HepG2 (cell line): ENCODE measurements around the gene KCNN2. TPM values are rescaled to one million over a fixed set of nuclear protein-coding genes. Genes with fewer than 3 reads are reported as not detected.

Source experiments
- ATAC-seq: fragments of 200-7000 bp; cut with Tn5 transposase; 3 replicates; pipeline ENCODE4 v1.9.1; 2020; ENCODE audit warnings: mild to moderate bottlenecking, moderate library complexity
- BruUV-seq: library from RNA; stranded (reverse); fragments of 400-500 nt; replicated peaks from 2 replicates; lab custom pipeline; 2021; lab: Mats Ljungman, UMichigan
- CTCF ChIA-PET: fragments of 300-600 bp; formaldehyde crosslinking; extraction: SDS; loops from one replicate; lab custom pipeline; 2021; ENCODE audit warnings: low total read pairs, inconsistent platforms, low intra/inter-chr PET ratio; lab: Yijun Ruan, JAX
- POLR2A ChIA-PET: fragments of 350-600 bp; sonication (Branson Sonifier 250); formaldehyde crosslinking; loops from one replicate; lab custom pipeline; 2020; ENCODE audit warnings: antibody characterized with exemption, inconsistent platforms; lab: Yijun Ruan, JAX
- DNase-seq: peaks from one replicate; pipeline ENCODE4 v3.0.0-alpha.2; 2015; ENCODE audit warnings: low spot score
- FAIRE-seq: peaks from 3 replicates; lab custom pipeline; 2011; peaks lifted over from hg19 to GRCh38; lab: Jason Lieb, UNC
- H2AFZ ChIP-seq: one replicate; pipeline ENCODE4 v1.6.1; 2011; ENCODE audit warnings: low read length, inconsistent platforms
- H3K27ac ChIP-seq: fragments of 300-600 bp; 3 replicates; pipeline ENCODE4 v1.8.0; 2011; ENCODE audit warnings: mixed run types, mild to moderate bottlenecking, mixed read lengths, low read length, inconsistent platforms; ENCODE audit not compliant: insufficient read depth; ENCODE audit errors: extremely low read length
- H3K27me3 ChIP-seq, 2 experiments: fragments of 200-600 bp in 1 of 2; 2 replicates in 1 of 2; 3 replicates in 1 of 2; pipeline versions ENCODE4 v1.6.0 to v1.8.0; 2011; ENCODE audit warnings: low read length in 2 of 2, mild to moderate bottlenecking in 2 of 2, moderate library complexity in 2 of 2, inconsistent platforms in 1 of 2; ENCODE audit not compliant: insufficient read depth in 2 of 2, control insufficient read depth in 1 of 2
- H3K36me3 ChIP-seq, 2 experiments: fragments of 200-600 bp in 1 of 2; replicated peaks in 1 of 2; 2 replicates in 1 of 2; 3 replicates in 1 of 2; pipeline versions ENCODE4 v1.5.1 to v1.8.0; 2011; ENCODE audit warnings: low read length in 2 of 2, inconsistent platforms in 1 of 2; ENCODE audit not compliant: insufficient read depth in 2 of 2, control insufficient read depth in 1 of 2
- H3K4me1 ChIP-seq: 2 replicates; pipeline ENCODE4 v1.5.1; 2012; ENCODE audit warnings: low read length, inconsistent platforms; ENCODE audit not compliant: insufficient read depth
- H3K4me2 ChIP-seq: 2 replicates; pipeline ENCODE4 v1.6.0; 2011; ENCODE audit warnings: low read depth, low read length, inconsistent platforms
- H3K4me3 ChIP-seq, 3 experiments: fragments of 200-600 bp in 1 of 3; sonication (generic), shearing (Covaris generic) in 1 of 3; replicated peaks in 1 of 3; 2 replicates each; pipeline ENCODE4 v1.5.1; 2011 to 2016; ENCODE audit warnings: low read length in 3 of 3, inconsistent platforms in 2 of 3, low read depth in 2 of 3, mild to moderate bottlenecking in 2 of 3, control low read depth in 1 of 3, mixed read lengths in 1 of 3; ENCODE audit not compliant: insufficient read depth in 1 of 3
- H3K79me2 ChIP-seq: one replicate; pipeline ENCODE4 v1.6.1; 2011; ENCODE audit warnings: low read length, inconsistent platforms; ENCODE audit not compliant: insufficient read depth
- H3K9ac ChIP-seq: 2 replicates; pipeline ENCODE4 v1.6.0; 2011; ENCODE audit warnings: mild to moderate bottlenecking, low read depth, low read length, inconsistent platforms; ENCODE audit not compliant: insufficient read depth
- H3K9me3 ChIP-seq: 2 replicates; pipeline ENCODE4 v1.5.1; 2012; ENCODE audit warnings: mild to moderate bottlenecking, low read length
- H4K20me1 ChIP-seq: 2 replicates; pipeline ENCODE4 v1.6.0; 2011; ENCODE audit warnings: inconsistent platforms, mild to moderate bottlenecking, low read length, moderate library complexity; ENCODE audit not compliant: insufficient read depth
- ARID2 ChIP-seq: sonication (generic); formaldehyde crosslinking; IDR thresholded peaks from 2 replicates; pipeline ENCODE4 v1.8.1; 2022; ENCODE audit warnings: mild to moderate bottlenecking, missing genetic modification reagents, borderline replicate concordance
- HMG20A ChIP-seq: IDR thresholded peaks from 2 replicates; pipeline ENCODE4 v1.6.1; 2016; ENCODE audit warnings: borderline replicate concordance
- MEIS1 ChIP-seq: sonication (generic); formaldehyde crosslinking; IDR thresholded peaks from 2 replicates; pipeline ENCODE4 v1.9.0; 2021; ENCODE audit warnings: mild to moderate bottlenecking, missing genetic modification reagents, moderate library complexity, borderline replicate concordance
- SALL2 ChIP-seq: sonication (generic); formaldehyde crosslinking; IDR thresholded peaks from 2 replicates; pipeline ENCODE4 v1.8.1; 2023; ENCODE audit warnings: mild to moderate bottlenecking, missing genetic modification reagents, inconsistent platforms
- ZNF567 ChIP-seq: sonication (generic); formaldehyde crosslinking; IDR thresholded peaks from 2 replicates; pipeline ENCODE4 v1.8.1; 2023; ENCODE audit warnings: mild to moderate bottlenecking, missing genetic modification reagents, borderline replicate concordance
- in situ Hi-C: cut with HindIII; loops from 2 replicates; pipeline ENCODE4 v1.10.0; 2017; ENCODE audit warnings: low pct_unique_long_range_greater_than_20kb; ENCODE audit not compliant: extremely low pct_ligation_motif_present
- intact Hi-C: fragments of 100-400 bp; cut with micrococcal nuclease; formaldehyde crosslinking; loops from one replicate; pipeline ENCODE4 v1.10.0; 2022; ENCODE audit not compliant: unreplicated experiment
- polyA plus RNA-seq, 8 experiments: library from polyadenylated mRNA; depleted of rRNA in 3 of 8; stranded (reverse) in 7 of 8; unstranded in 1 of 8; fragments of >200 nt; fragmentation: Illumina TruSeq in 4 of 8; extraction: Trizol in 4 of 8; gene quantifications; 2 replicates each; pipeline versions ENCODE4 v1.2.1 to v1.2.3, GENCODE V29; 2011 to 2016; ENCODE audit warnings: low read depth in 4 of 8, missing spikeins in 1 of 8, mixed read lengths in 1 of 8; ENCODE audit not compliant: insufficient read depth in 1 of 8
- total RNA-seq, 5 experiments: library from RNA; depleted of rRNA; stranded (reverse); fragments of >200 nt; fragmentation: Illumina TruSeq; extraction: Trizol; gene quantifications; 2 replicates each; pipeline ENCODE4 v1.2.3, GENCODE V29; 2016; ENCODE audit warnings: low read depth in 1 of 5
- TF ChIP-seq, protein P1 (sequence below): sonication (generic); formaldehyde crosslinking; IDR thresholded peaks from 2 replicates; pipeline ENCODE4 v1.4.0; 2020; ENCODE audit warnings: mild to moderate bottlenecking, missing genetic modification reagents, borderline replicate concordance
- TF ChIP-seq, protein P2 (sequence below): IDR thresholded peaks from 2 replicates; pipeline ENCODE4 v1.6.1; 2018; ENCODE audit warnings: missing genetic modification reagents, mild to moderate bottlenecking, missing compliant biosample characterization
- TF ChIP-seq, protein P3 (sequence below): sonication (generic); formaldehyde crosslinking; IDR thresholded peaks from 2 replicates; pipeline ENCODE4 v1.4.0; 2020; ENCODE audit warnings: missing genetic modification reagents
- TF ChIP-seq, protein P4 (sequence below): sonication (generic); formaldehyde crosslinking; IDR thresholded peaks from 2 replicates; pipeline ENCODE4 v1.9.0; 2021; ENCODE audit warnings: missing genetic modification reagents, mild to moderate bottlenecking, borderline replicate concordance
- TF ChIP-seq, protein P5 (sequence below): IDR thresholded peaks from 2 replicates; pipeline ENCODE4 v1.6.1; 2016; ENCODE audit warnings: mild to moderate bottlenecking, missing biosample characterization, missing genetic modification reagents

The KCNN2 gene
- total and polyA plus RNA-seq, 2 of the 13 experiments (the other 11 are each of a cell fraction or from before 2014, with no cell fraction given): not detected

DNA sequence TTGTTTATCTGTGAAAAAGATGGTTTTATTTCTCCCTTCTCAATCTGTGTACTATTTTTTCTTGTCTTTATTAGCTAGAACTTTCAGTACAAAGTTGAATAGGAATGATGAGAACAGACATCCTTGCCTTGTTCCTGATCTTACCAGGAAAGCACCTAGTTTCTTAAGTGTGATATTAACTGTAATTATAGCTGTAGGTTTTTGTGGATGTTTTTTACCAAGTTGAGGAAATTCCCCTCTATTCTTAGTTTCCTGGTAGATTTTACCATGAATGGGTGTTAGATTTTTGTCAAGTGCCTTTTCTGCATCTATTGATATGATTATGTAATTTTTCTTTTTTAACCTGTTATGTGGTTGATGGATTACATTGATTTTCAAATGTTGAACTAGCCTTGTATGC, 68.7 kb downstream of the KCNN2 start:
- DNase-seq (no peak), ATAC-seq (no peak), FAIRE-seq (no peak)
- Histone ChIP-seq H3K4me3 (no peak overlapping the region), H3K4me1 (no peaks in the 10 kb centered on the region), H3K9me3 (no peaks in the 10 kb centered on the region), H3K9ac (no peak overlapping the region), H4K20me1 (no peaks in the 10 kb centered on the region), H3K27me3 (no peaks in the 10 kb centered on the region), H3K27ac (no peak overlapping the region), H2AFZ (no peak overlapping the region), H3K79me2 (no peaks in the 10 kb centered on the region), H3K36me3 (no peaks in the 10 kb centered on the region), H3K4me2 (no peak overlapping the region)
- in situ Hi-C loops (loop anchor here (25.0 kb wide), 1 partner anchor 343 kb away; no protein-coding TSS in a partner anchor), intact Hi-C loops (no loop called here)
- ChIA-PET CTCF (no interaction called here), POLR2A (no interaction called here)
- no TSS peak for BruUV-seq
- TF ChIP-seq SALL2 (no peak), ARID2 (CRISPR knock-in tag) (no peak), HMG20A (CRISPR knock-in tag) (no peak), ZNF567 (CRISPR knock-in tag) (no peak), MEIS1 (CRISPR knock-in tag) (no peak)
- TF ChIP-seq, protein P1, sequence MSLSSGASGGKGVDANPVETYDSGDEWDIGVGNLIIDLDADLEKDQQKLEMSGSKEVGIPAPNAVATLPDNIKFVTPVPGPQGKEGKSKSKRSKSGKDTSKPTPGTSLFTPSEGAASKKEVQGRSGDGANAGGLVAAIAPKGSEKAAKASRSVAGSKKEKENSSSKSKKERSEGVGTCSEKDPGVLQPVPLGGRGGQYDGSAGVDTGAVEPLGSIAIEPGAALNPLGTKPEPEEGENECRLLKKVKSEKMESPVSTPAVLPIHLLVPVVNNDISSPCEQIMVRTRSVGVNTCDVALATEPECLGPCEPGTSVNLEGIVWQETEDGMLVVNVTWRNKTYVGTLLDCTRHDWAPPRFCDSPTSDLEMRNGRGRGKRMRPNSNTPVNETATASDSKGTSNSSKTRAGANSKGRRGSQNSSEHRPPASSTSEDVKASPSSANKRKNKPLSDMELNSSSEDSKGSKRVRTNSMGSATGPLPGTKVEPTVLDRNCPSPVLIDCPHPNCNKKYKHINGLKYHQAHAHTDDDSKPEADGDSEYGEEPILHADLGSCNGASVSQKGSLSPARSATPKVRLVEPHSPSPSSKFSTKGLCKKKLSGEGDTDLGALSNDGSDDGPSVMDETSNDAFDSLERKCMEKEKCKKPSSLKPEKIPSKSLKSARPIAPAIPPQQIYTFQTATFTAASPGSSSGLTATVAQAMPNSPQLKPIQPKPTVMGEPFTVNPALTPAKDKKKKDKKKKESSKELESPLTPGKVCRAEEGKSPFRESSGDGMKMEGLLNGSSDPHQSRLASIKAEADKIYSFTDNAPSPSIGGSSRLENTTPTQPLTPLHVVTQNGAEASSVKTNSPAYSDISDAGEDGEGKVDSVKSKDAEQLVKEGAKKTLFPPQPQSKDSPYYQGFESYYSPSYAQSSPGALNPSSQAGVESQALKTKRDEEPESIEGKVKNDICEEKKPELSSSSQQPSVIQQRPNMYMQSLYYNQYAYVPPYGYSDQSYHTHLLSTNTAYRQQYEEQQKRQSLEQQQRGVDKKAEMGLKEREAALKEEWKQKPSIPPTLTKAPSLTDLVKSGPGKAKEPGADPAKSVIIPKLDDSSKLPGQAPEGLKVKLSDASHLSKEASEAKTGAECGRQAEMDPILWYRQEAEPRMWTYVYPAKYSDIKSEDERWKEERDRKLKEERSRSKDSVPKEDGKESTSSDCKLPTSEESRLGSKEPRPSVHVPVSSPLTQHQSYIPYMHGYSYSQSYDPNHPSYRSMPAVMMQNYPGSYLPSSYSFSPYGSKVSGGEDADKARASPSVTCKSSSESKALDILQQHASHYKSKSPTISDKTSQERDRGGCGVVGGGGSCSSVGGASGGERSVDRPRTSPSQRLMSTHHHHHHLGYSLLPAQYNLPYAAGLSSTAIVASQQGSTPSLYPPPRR (CRISPR knock-in tag): no peak
- TF ChIP-seq, protein P2, sequence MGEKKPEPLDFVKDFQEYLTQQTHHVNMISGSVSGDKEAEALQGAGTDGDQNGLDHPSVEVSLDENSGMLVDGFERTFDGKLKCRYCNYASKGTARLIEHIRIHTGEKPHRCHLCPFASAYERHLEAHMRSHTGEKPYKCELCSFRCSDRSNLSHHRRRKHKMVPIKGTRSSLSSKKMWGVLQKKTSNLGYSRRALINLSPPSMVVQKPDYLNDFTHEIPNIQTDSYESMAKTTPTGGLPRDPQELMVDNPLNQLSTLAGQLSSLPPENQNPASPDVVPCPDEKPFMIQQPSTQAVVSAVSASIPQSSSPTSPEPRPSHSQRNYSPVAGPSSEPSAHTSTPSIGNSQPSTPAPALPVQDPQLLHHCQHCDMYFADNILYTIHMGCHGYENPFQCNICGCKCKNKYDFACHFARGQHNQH: no peak
- TF ChIP-seq, protein P3, sequence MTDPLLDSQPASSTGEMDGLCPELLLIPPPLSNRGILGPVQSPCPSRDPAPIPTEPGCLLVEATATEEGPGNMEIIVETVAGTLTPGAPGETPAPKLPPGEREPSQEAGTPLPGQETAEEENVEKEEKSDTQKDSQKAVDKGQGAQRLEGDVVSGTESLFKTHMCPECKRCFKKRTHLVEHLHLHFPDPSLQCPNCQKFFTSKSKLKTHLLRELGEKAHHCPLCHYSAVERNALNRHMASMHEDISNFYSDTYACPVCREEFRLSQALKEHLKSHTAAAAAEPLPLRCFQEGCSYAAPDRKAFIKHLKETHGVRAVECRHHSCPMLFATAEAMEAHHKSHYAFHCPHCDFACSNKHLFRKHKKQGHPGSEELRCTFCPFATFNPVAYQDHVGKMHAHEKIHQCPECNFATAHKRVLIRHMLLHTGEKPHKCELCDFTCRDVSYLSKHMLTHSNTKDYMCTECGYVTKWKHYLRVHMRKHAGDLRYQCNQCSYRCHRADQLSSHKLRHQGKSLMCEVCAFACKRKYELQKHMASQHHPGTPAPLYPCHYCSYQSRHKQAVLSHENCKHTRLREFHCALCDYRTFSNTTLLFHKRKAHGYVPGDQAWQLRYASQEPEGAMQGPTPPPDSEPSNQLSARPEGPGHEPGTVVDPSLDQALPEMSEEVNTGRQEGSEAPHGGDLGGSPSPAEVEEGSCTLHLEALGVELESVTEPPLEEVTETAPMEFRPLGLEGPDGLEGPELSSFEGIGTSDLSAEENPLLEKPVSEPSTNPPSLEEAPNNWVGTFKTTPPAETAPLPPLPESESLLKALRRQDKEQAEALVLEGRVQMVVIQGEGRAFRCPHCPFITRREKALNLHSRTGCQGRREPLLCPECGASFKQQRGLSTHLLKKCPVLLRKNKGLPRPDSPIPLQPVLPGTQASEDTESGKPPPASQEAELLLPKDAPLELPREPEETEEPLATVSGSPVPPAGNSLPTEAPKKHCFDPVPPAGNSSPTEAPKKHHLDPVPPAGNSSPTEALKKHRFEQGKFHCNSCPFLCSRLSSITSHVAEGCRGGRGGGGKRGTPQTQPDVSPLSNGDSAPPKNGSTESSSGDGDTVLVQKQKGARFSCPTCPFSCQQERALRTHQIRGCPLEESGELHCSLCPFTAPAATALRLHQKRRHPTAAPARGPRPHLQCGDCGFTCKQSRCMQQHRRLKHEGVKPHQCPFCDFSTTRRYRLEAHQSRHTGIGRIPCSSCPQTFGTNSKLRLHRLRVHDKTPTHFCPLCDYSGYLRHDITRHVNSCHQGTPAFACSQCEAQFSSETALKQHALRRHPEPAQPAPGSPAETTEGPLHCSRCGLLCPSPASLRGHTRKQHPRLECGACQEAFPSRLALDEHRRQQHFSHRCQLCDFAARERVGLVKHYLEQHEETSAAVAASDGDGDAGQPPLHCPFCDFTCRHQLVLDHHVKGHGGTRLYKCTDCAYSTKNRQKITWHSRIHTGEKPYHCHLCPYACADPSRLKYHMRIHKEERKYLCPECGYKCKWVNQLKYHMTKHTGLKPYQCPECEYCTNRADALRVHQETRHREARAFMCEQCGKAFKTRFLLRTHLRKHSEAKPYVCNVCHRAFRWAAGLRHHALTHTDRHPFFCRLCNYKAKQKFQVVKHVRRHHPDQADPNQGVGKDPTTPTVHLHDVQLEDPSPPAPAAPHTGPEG (CRISPR knock-in tag): no peak
- TF ChIP-seq, protein P4, sequence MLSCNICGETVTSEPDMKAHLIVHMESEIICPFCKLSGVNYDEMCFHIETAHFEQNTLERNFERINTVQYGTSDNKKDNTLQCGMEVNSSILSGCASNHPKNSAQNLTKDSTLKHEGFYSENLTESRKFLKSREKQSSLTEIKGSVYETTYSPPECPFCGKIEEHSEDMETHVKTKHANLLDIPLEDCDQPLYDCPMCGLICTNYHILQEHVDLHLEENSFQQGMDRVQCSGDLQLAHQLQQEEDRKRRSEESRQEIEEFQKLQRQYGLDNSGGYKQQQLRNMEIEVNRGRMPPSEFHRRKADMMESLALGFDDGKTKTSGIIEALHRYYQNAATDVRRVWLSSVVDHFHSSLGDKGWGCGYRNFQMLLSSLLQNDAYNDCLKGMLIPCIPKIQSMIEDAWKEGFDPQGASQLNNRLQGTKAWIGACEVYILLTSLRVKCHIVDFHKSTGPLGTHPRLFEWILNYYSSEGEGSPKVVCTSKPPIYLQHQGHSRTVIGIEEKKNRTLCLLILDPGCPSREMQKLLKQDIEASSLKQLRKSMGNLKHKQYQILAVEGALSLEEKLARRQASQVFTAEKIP (CRISPR knock-in tag): no peak
- TF ChIP-seq, protein P5, sequence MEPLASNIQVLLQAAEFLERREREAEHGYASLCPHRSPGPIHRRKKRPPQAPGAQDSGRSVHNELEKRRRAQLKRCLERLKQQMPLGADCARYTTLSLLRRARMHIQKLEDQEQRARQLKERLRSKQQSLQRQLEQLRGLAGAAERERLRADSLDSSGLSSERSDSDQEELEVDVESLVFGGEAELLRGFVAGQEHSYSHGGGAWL (CRISPR knock-in tag): no peak
